ENCODE results near the gene PCGF1.
"Not testable (repeated sequence)": the region's sequence is repeated elsewhere in the genome, so short reads cannot be mapped to it uniquely, and the experiment has no call there.

Gene PCGF1

GRCh38 chr2:74461187-74462053, 46.1 kb downstream of the PCGF1 start:
- no peaks in the 10 kb centered on the region for H3F3A ChIP-seq (ENCODE audit: insufficient read depth, low read length)
- H3K27me3 ChIP-seq (ENCODE audit: insufficient read depth, low read length): no peaks in the 10 kb centered on the region
- no peak overlapping the region for H3K4me2 ChIP-seq (ENCODE audit: low read length)
- no peak overlapping the region for H3K9ac ChIP-seq (ENCODE audit: low read length)
- TF ChIP-seq EZH2 (IDR thresholded peaks at IDR 0.05; ENCODE audit: borderline replicate concordance, low read length) (no peak), CTCF (IDR thresholded peaks at IDR 0.05; ENCODE audit: low read length) (peak; percentile 54; the same call in 1 of the 2 replicates)
- H3K4me3 ChIP-seq (ENCODE audit: low read depth, low read length, poor library complexity, severe bottlenecking): no peak overlapping the region
- no peak overlapping the region for H3K27ac ChIP-seq (ENCODE audit: low read depth, low read length, poor library complexity, severe bottlenecking)
- peaks cover 28% of the 10 kb centered on the region; the same call in 1 of the 2 replicates for H3K36me3 ChIP-seq (ENCODE audit: insufficient read depth, low read length)
- H3K9me2 ChIP-seq (ENCODE audit: low read depth, low read length): no peaks in the 10 kb centered on the region
- H3K4me1 ChIP-seq (ENCODE audit: insufficient read depth, low read length, severe bottlenecking): peaks cover 38% of the 10 kb centered on the region
- H3K9me3 ChIP-seq (ENCODE audit: low read length): no peaks in the 10 kb centered on the region
- no peaks in the 10 kb centered on the region for H4K20me1 ChIP-seq (ENCODE audit: insufficient read depth, low read length)
- peaks cover 4% of the 10 kb centered on the region; the same call in 1 of the 2 replicates for H3K79me2 ChIP-seq (ENCODE audit: insufficient read depth, low read length)
- H2AFZ ChIP-seq (ENCODE audit: low read length): no peak overlapping the region

GRCh38 chr2:74460187-74460586, 47.3 kb downstream of the PCGF1 start:
- not testable (repeated sequence) for H3K9ac ChIP-seq (ENCODE audit: low read length); H4K20me1 ChIP-seq (ENCODE audit: insufficient read depth, low read length); H3K27me3 ChIP-seq (ENCODE audit: insufficient read depth, low read length); H3K9me3 ChIP-seq (ENCODE audit: low read length); H3K4me3 ChIP-seq (ENCODE audit: low read depth, low read length, poor library complexity, severe bottlenecking); H3K9me2 ChIP-seq (ENCODE audit: low read depth, low read length); H3K4me2 ChIP-seq (ENCODE audit: low read length); H2AFZ ChIP-seq (ENCODE audit: low read length); H3K27ac ChIP-seq (ENCODE audit: low read depth, low read length, poor library complexity, severe bottlenecking); H3F3A ChIP-seq (ENCODE audit: insufficient read depth, low read length); H3K79me2 ChIP-seq (ENCODE audit: insufficient read depth, low read length)
- H3K36me3 ChIP-seq (ENCODE audit: insufficient read depth, low read length): peaks cover 28% of the 10 kb centered on the region; the same call in 1 of the 2 replicates
- peaks cover 44% of the 10 kb centered on the region for H3K4me1 ChIP-seq (ENCODE audit: insufficient read depth, low read length, severe bottlenecking)

GRCh38 chr2:74459503-74460118, 47.9 kb downstream of the PCGF1 start:
- not testable (repeated sequence) for H3F3A ChIP-seq (ENCODE audit: insufficient read depth, low read length); H4K20me1 ChIP-seq (ENCODE audit: insufficient read depth, low read length); H2AFZ ChIP-seq (ENCODE audit: low read length); H3K79me2 ChIP-seq (ENCODE audit: insufficient read depth, low read length); H3K27ac ChIP-seq (ENCODE audit: low read depth, low read length, poor library complexity, severe bottlenecking); H3K9me3 ChIP-seq (ENCODE audit: low read length); H3K9me2 ChIP-seq (ENCODE audit: low read depth, low read length); H3K27me3 ChIP-seq (ENCODE audit: insufficient read depth, low read length)
- peaks cover 28% of the 10 kb centered on the region; the same call in 1 of the 2 replicates for H3K36me3 ChIP-seq (ENCODE audit: insufficient read depth, low read length)
- H3K4me2 ChIP-seq (ENCODE audit: low read length): peak overlapping the region; percentile 99
- H3K4me1 ChIP-seq (ENCODE audit: insufficient read depth, low read length, severe bottlenecking): peaks cover 43% of the 10 kb centered on the region
- H3K9ac ChIP-seq (ENCODE audit: low read length): peak overlapping the region; percentile 97; the same call in 1 of the 2 replicates
- H3K4me3 ChIP-seq (ENCODE audit: low read depth, low read length, poor library complexity, severe bottlenecking): peak overlapping the region; percentile 80

- H3K4me1 ChIP-seq (ENCODE audit: insufficient read depth, low read length, severe bottlenecking): peaks cover 43% of the 10 kb centered on the region
- H4K20me1 ChIP-seq (ENCODE audit: insufficient read depth, low read length): no peaks in the 10 kb centered on the region
- no peaks in the 10 kb centered on the region for H3K9me3 ChIP-seq (ENCODE audit: low read length)
- peak overlapping the region; percentile 80 for H3K4me3 ChIP-seq (ENCODE audit: low read depth, low read length, poor library complexity, severe bottlenecking)
- H3K9me2 ChIP-seq (ENCODE audit: low read depth, low read length): no peaks in the 10 kb centered on the region
- H3F3A ChIP-seq (ENCODE audit: insufficient read depth, low read length): no peaks in the 10 kb centered on the region
- H3K27me3 ChIP-seq (ENCODE audit: insufficient read depth, low read length): no peaks in the 10 kb centered on the region
- H3K79me2 ChIP-seq (ENCODE audit: insufficient read depth, low read length): no peaks in the 10 kb centered on the region
- no peak overlapping the region for H2AFZ ChIP-seq (ENCODE audit: low read length)
- TF ChIP-seq CTCF (IDR thresholded peaks at IDR 0.05; ENCODE audit: low read length) (no peak), EZH2 (IDR thresholded peaks at IDR 0.05; ENCODE audit: borderline replicate concordance, low read length) (no peak)
- H3K27ac ChIP-seq (ENCODE audit: low read depth, low read length, poor library complexity, severe bottlenecking): peak overlapping the region; percentile 43
- H3K4me2 ChIP-seq (ENCODE audit: low read length): peak overlapping the region; percentile 99
- peaks cover 28% of the 10 kb centered on the region; the same call in 1 of the 2 replicates for H3K36me3 ChIP-seq (ENCODE audit: insufficient read depth, low read length)
- H3K9ac ChIP-seq (ENCODE audit: low read length): peak overlapping the region; percentile 97
Measured at GRCh38 chr2:74458938-74459363, 48.5 kb downstream of the PCGF1 start.
